ENCODE measurements around the gene TMPRSS2.

Gene TMPRSS2

GRCh38 chr21:41429305-41429704 is 78.7 kb downstream of the TMPRSS2 start:
- CTCF ChIA-PET, result no interaction called here
- no peaks in the 10 kb centered on the region for H3K4me1 ChIP-seq (ENCODE audit: control insufficient read depth, insufficient read depth, low read length)
- no peak overlapping the region for H3K27ac ChIP-seq (ENCODE audit: extremely low read depth, low read depth, low read length)
- H3K4me3 ChIP-seq (ENCODE audit: low read depth, low read length), result no peak overlapping the region
- no peaks in the 10 kb centered on the region for H3K36me3 ChIP-seq (ENCODE audit: control insufficient read depth in 2 of 2, insufficient read depth in 1 of 2, low read length in 2 of 2)
- POLR2A ChIA-PET, result no interaction called here
- H3K9me3 ChIP-seq (ENCODE audit: control insufficient read depth, insufficient read depth, low read depth, low read length), result no peaks in the 10 kb centered on the region
- TF ChIP-seq BCL11A (tag by site-specific recombination; IDR thresholded peaks at IDR 0.05; ENCODE audit: low read depth) (no peak), ZNF133 (tag by site-specific recombination; IDR thresholded peaks at IDR 0.05) (no peak), ATF2 (tag by site-specific recombination; IDR thresholded peaks at IDR 0.05; ENCODE audit: low read depth) (no peak), GLI4 (tag by site-specific recombination; IDR thresholded peaks at IDR 0.05) (no peak), ZNF248 (tag by site-specific recombination; IDR thresholded peaks at IDR 0.05) (no peak), PATZ1 (tag by site-specific recombination; IDR thresholded peaks at IDR 0.05) (no peak), ZNF302 (tag by site-specific recombination; IDR thresholded peaks at IDR 0.05; ENCODE audit: low read depth) (no peak), ZSCAN4 (tag by site-specific recombination; IDR thresholded peaks at IDR 0.05) (no peak), PRDM4 (tag by site-specific recombination; IDR thresholded peaks at IDR 0.05) (no peak), ZNF324 (tag by site-specific recombination; IDR thresholded peaks at IDR 0.05) (no peak), TCF7L2 (IDR thresholded peaks at IDR 0.05; ENCODE audit: borderline replicate concordance, low read depth, low read length) (no peak), ZNF596 (tag by site-specific recombination; IDR thresholded peaks at IDR 0.05) (no peak), ZNF48 (tag by site-specific recombination; IDR thresholded peaks at IDR 0.05) (no peak), ZNF677 (tag by site-specific recombination; IDR thresholded peaks at IDR 0.05) (no peak), ZNF19 (tag by site-specific recombination; IDR thresholded peaks at IDR 0.05; ENCODE audit: low read depth) (no peak), ZNF670 (tag by site-specific recombination; IDR thresholded peaks at IDR 0.05; ENCODE audit: low read depth) (no peak), ZNF555 (tag by site-specific recombination; conservative IDR thresholded peaks at IDR 0.05) (no peak), ZNF221 (tag by site-specific recombination; IDR thresholded peaks at IDR 0.05; ENCODE audit: borderline replicate concordance) (no peak), ZNF747 (tag by site-specific recombination; IDR thresholded peaks at IDR 0.05) (no peak), ZNF155 (tag by site-specific recombination; IDR thresholded peaks at IDR 0.05) (no peak)

- no peak overlapping the region for H3K4me3 ChIP-seq (ENCODE audit: low read depth, low read length)
- no peaks in the 10 kb centered on the region for H3K4me1 ChIP-seq (ENCODE audit: control insufficient read depth, insufficient read depth, low read length)
- H3K9me3 ChIP-seq (ENCODE audit: control insufficient read depth, insufficient read depth, low read depth, low read length), result no peaks in the 10 kb centered on the region
- POLR2A ChIA-PET, result no interaction called here
- no peak overlapping the region for H3K27ac ChIP-seq (ENCODE audit: extremely low read depth, low read depth, low read length)
- TF ChIP-seq ZNF639 (tag by site-specific recombination; IDR thresholded peaks at IDR 0.05) (no peak), BCL11B (tag by site-specific recombination; IDR thresholded peaks at IDR 0.05; ENCODE audit: low read depth) (no peak)
- no peaks in the 10 kb centered on the region for H3K36me3 ChIP-seq (ENCODE audit: control insufficient read depth in 2 of 2, insufficient read depth in 1 of 2, low read length in 2 of 2)
- CTCF ChIA-PET, result no interaction called here
Observed at GRCh38 chr21:41428847-41429246, 79.1 kb downstream of the TMPRSS2 start.

Measured in HEK293 (cell line).